Breast epithelium (tissue), 3 donors: ENCODE results near the gene ETS1.

Source experiments
- CTCF ChIP-seq, 3 donors: fragments of 450-650 bp; IDR thresholded peaks; one replicate each; pipeline ENCODE4 v1.5.1; 2016 to 2017; ENCODE audit warnings: antibody characterized with exemption in 3 of 3, mild to moderate bottlenecking in 3 of 3, moderate library complexity in 3 of 3
- POLR2A ChIP-seq: fragments of 450-650 bp; IDR thresholded peaks from one replicate; pipeline ENCODE4 v1.6.1; 2016; ENCODE audit warnings: antibody characterized with exemption, mild to moderate bottlenecking, moderate library complexity
- POLR2AphosphoS5 ChIP-seq, 3 donors: sonication (generic); formaldehyde crosslinking; IDR thresholded peaks; one replicate each; pipeline ENCODE4 v1.6.1; 2017; ENCODE audit warnings: antibody characterized with exemption in 3 of 3

DNA sequence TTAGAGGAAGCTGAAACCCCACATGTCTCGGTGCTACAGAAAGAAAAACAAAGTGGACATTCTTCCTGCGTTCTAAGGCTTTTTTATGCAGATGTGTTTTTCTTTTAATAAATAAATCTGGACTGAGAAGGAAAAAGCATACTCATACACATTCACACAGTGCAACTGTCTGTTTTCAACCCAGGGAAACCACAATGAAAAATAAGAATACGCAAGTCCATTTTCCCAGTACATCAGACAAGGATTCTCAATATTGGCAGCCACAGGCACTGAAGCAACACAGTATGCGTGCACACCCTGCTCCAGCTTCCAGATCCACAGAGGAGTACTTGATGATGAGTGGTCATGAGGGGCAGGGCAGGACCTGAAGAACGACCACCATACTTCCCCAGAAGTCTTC is 86.9 kb downstream of the ETS1 start:
- TF ChIP-seq CTCF (IDR thresholded peaks at IDR 0.05), result no peak
- no peak for TF ChIP-seq POLR2A
- TF ChIP-seq POLR2AphosphoS5 (IDR thresholded peaks at IDR 0.05), result no peak
